Keratinocyte (primary cell): ENCODE measurements around the gene LGALS7B. TPM values are rescaled to one million over a fixed set of nuclear protein-coding genes. Genes with fewer than 3 reads are reported as not detected.
"Not testable (repeated sequence)": the region's sequence is repeated elsewhere in the genome, so short reads cannot be mapped to it uniquely, and the experiment has no call there.

Experiments
- DNase-seq: peaks from one replicate; pipeline ENCODE4 v3.0.0-alpha.2; 2011; ENCODE audit warnings: low read depth, missing footprints, low spot score
- FAIRE-seq: peaks from 2 replicates; lab custom pipeline; 2011; peaks lifted over from hg19 to GRCh38; lab: Jason Lieb, UNC
- H2AFZ ChIP-seq: 2 replicates; pipeline ENCODE4 v1.6.0; 2012; ENCODE audit warnings: low read length, control low read depth, inconsistent platforms; ENCODE audit not compliant: control insufficient read depth
- H3K27ac ChIP-seq: 2 replicates; pipeline ENCODE4 v1.5.1; 2011; ENCODE audit warnings: low read length; ENCODE audit not compliant: control insufficient read depth, insufficient read depth
- H3K27me3 ChIP-seq: 3 replicates; pipeline ENCODE4 v1.6.0; 2011; ENCODE audit warnings: low read length; ENCODE audit not compliant: control insufficient read depth, insufficient read depth; ENCODE audit errors: extremely low read depth
- H3K36me3 ChIP-seq, 2 experiments: 2 replicates in 1 of 2; 3 replicates in 1 of 2; pipeline ENCODE4 v1.5.1; 2011; ENCODE audit warnings: low read length in 2 of 2, mild to moderate bottlenecking in 1 of 2; ENCODE audit not compliant: control insufficient read depth in 2 of 2, insufficient read depth in 2 of 2; ENCODE audit errors: extremely low read depth in 1 of 2
- H3K4me1 ChIP-seq: 3 replicates; pipeline ENCODE4 v1.5.1; 2011; ENCODE audit warnings: low read length; ENCODE audit not compliant: control insufficient read depth, insufficient read depth; ENCODE audit errors: extremely low read depth
- H3K4me2 ChIP-seq: 3 replicates; pipeline ENCODE4 v1.6.0; 2011; ENCODE audit warnings: low read depth, low read length; ENCODE audit not compliant: control insufficient read depth, insufficient read depth; ENCODE audit errors: extremely low read depth
- H3K4me3 ChIP-seq, 3 experiments: fragments of 200-600 bp in 1 of 3; sonication (generic) in 1 of 3; 2 replicates in 2 of 3; 3 replicates in 1 of 3; pipeline ENCODE4 v1.5.1; 2011 to 2016; ENCODE audit warnings: low read length in 3 of 3, mild to moderate bottlenecking in 3 of 3, control low read depth in 2 of 3, inconsistent platforms in 1 of 3, low read depth in 1 of 3, mixed read lengths in 1 of 3, mixed run types in 1 of 3, moderate library complexity in 1 of 3; ENCODE audit not compliant: control insufficient read depth in 2 of 3, insufficient read depth in 2 of 3; ENCODE audit errors: extremely low read depth in 1 of 3
- H3K79me2 ChIP-seq: 2 replicates; pipeline ENCODE4 v1.6.0; 2012; ENCODE audit warnings: low read length; ENCODE audit not compliant: control insufficient read depth, insufficient read depth
- H3K9ac ChIP-seq: 3 replicates; pipeline ENCODE4 v1.6.0; 2011; ENCODE audit warnings: low read length; ENCODE audit not compliant: control insufficient read depth, insufficient read depth; ENCODE audit errors: extremely low read depth
- H3K9me1 ChIP-seq: 3 replicates; pipeline ENCODE4 v1.6.0; 2011; ENCODE audit warnings: low read length; ENCODE audit not compliant: control insufficient read depth, insufficient read depth; ENCODE audit errors: extremely low read depth
- H3K9me3 ChIP-seq: 2 replicates; pipeline ENCODE4 v1.5.1; 2012; ENCODE audit warnings: low read depth, low read length; ENCODE audit not compliant: control insufficient read depth
- H4K20me1 ChIP-seq: 3 replicates; pipeline ENCODE4 v1.6.0; 2011; ENCODE audit warnings: low read length; ENCODE audit not compliant: control insufficient read depth, insufficient read depth; ENCODE audit errors: extremely low read depth
- EZH2 ChIP-seq: IDR thresholded peaks from one replicate; pipeline ENCODE4 v1.6.1; 2012; ENCODE audit warnings: inconsistent platforms, mild to moderate bottlenecking, low read length, moderate library complexity
- dilution Hi-C: fragments of 300-500 bp; cut with MboI; formaldehyde crosslinking; loops from one replicate; pipeline ENCODE4 v1.7.0; 2020; ENCODE audit warnings: low sequenced_read_pairs; ENCODE audit not compliant: extremely low pct_ligation_motif_present
- polyA plus RNA-seq, 5 experiments: library from polyadenylated mRNA; depleted of rRNA in 3 of 5; stranded (reverse) in 3 of 5; stranded (forward) in 1 of 5; unstranded in 1 of 5; fragments of >200 nt; gene quantifications; 1 replicate in 1 of 5; 2 replicates in 3 of 5; 3 replicates in 1 of 5; pipeline versions ENCODE4 v1.2.1 to v1.2.3, GENCODE V29; 2011 to 2012; ENCODE audit warnings: missing spikeins in 2 of 5, low read depth in 1 of 5, low replicate concordance in 1 of 5
- TF ChIP-seq, protein P1 (sequence below), 3 experiments: IDR thresholded peaks in 1 of 3; conservative IDR thresholded peaks in 1 of 3; optimal IDR thresholded peaks in 1 of 3; 2 replicates in 2 of 3; 3 replicates in 1 of 3; pipeline versions ENCODE3 to v1.5.1; 2011; ENCODE audit warnings: low read length in 3 of 3, mild to moderate bottlenecking in 3 of 3, moderate library complexity in 2 of 3, control low read depth in 1 of 3, inconsistent platforms in 1 of 3; ENCODE audit not compliant: insufficient read depth in 2 of 3; ENCODE audit errors: extremely low read depth in 1 of 3

The LGALS7B gene
- polyA plus RNA-seq, 1 donor (not counting 4 experiments of a cell fraction or from before 2014, with no cell fraction given), result 1,668 TPM

DNA sequence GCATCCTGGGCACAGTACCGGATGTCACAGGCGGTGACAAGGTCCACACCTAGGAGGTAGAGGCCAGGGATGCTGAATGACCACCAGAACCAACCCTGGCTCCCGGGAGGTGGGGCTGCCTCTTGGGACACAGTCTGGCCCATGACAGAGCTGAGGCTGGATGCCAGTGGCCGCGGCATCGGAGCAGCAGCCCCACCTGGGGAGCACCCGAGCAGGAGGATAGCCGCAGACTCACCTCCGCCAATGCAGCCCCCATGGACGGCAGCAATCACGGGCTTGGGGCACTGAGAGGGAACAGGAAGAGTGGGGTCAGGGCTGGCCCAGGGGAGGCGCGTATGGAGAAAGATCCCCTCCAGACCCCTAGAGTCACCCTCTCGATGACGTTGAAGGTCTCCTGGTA is 28.1 kb downstream of the LGALS7B start:
- FAIRE-seq (no peak), DNase-seq (no peak)
- Histone ChIP-seq H3K9me3 (no peaks in the 10 kb centered on the region), H3K4me2 (no peak overlapping the region), H3K9me1 (no peaks in the 10 kb centered on the region), H3K27ac (no peak overlapping the region), H3K4me3 (no peak overlapping the region), H3K4me1 (no peaks in the 10 kb centered on the region), H3K79me2 (no peaks in the 10 kb centered on the region), H4K20me1 (no peaks in the 10 kb centered on the region), H3K27me3 (no peaks in the 10 kb centered on the region), H3K36me3 (peaks cover 4 to 8% of the 10 kb centered on the region in 2 experiments), H2AFZ (no peak overlapping the region), H3K9ac (no peak overlapping the region)
- dilution Hi-C loops, result no loop called here
- TF ChIP-seq EZH2, result no peak
- TF ChIP-seq, protein P1, sequence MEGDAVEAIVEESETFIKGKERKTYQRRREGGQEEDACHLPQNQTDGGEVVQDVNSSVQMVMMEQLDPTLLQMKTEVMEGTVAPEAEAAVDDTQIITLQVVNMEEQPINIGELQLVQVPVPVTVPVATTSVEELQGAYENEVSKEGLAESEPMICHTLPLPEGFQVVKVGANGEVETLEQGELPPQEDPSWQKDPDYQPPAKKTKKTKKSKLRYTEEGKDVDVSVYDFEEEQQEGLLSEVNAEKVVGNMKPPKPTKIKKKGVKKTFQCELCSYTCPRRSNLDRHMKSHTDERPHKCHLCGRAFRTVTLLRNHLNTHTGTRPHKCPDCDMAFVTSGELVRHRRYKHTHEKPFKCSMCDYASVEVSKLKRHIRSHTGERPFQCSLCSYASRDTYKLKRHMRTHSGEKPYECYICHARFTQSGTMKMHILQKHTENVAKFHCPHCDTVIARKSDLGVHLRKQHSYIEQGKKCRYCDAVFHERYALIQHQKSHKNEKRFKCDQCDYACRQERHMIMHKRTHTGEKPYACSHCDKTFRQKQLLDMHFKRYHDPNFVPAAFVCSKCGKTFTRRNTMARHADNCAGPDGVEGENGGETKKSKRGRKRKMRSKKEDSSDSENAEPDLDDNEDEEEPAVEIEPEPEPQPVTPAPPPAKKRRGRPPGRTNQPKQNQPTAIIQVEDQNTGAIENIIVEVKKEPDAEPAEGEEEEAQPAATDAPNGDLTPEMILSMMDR (optimal IDR thresholded peaks at IDR 0.05 in 1 of 3, IDR thresholded peaks at IDR 0.05 in 1 of 3, conservative IDR thresholded peaks at IDR 0.05 in 1 of 3; ENCODE audit: extremely low read depth in 1 of 3, insufficient read depth in 2 of 3, low read length in 3 of 3), result no peak

DNA sequence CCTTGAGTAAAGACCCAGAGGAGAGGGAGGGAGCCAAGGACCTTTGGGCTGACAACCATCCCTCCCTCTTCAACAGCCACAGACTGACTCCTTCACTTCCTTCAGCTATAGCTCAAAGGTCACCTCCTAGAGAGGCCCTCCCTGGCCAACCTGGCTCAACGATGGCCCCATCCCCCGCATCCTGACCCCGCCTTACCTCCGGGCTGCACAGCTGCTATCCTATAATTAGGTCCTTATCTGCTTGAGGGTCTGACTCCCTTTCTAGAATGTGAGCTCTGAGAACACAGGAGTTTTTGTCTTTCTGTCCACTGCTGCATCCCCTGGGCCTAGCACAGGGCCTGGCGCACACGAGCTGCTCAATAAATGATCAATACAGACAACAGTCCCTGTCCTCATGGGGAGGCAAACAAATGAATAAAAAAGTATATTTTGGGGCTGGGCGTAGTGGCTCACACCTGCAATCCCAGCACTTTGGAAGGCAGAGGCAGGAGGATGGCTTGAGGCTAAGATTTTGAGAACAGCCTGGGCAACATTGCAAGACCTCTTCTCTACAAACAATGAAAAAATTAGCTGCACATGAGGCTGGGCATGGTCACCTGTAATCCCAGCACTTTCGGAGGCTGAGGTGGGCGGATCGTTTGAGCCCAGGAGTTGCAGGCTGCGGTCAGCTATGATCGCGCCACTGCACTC is 30.4 kb downstream of the LGALS7B start:
- no peaks in the 10 kb centered on the region for H3K9me1 ChIP-seq
- no peak overlapping the region for H3K9ac ChIP-seq
- H3K9me3 ChIP-seq, result no peaks in the 10 kb centered on the region
- dilution Hi-C loops, result no loop called here
- H3K4me2 ChIP-seq, result no peak overlapping the region
- no peaks in the 10 kb centered on the region for H3K27me3 ChIP-seq
- peaks cover 4 to 8% of the 10 kb centered on the region in 2 experiments for H3K36me3 ChIP-seq
- H3K4me3 ChIP-seq, result no peak overlapping the region
- no peaks in the 10 kb centered on the region for H4K20me1 ChIP-seq
- TF ChIP-seq, protein P1 (optimal IDR thresholded peaks at IDR 0.05 in 1 of 3, IDR thresholded peaks at IDR 0.05 in 1 of 3, conservative IDR thresholded peaks at IDR 0.05 in 1 of 3; ENCODE audit: extremely low read depth in 1 of 3, insufficient read depth in 2 of 3, low read length in 3 of 3), result no peak
- no peak overlapping the region for H3K27ac ChIP-seq
- H3K4me1 ChIP-seq, result no peaks in the 10 kb centered on the region
- H2AFZ ChIP-seq, result no peak overlapping the region
- DNase-seq (no peak), FAIRE-seq (no peak)
- H3K79me2 ChIP-seq, result no peaks in the 10 kb centered on the region

DNA sequence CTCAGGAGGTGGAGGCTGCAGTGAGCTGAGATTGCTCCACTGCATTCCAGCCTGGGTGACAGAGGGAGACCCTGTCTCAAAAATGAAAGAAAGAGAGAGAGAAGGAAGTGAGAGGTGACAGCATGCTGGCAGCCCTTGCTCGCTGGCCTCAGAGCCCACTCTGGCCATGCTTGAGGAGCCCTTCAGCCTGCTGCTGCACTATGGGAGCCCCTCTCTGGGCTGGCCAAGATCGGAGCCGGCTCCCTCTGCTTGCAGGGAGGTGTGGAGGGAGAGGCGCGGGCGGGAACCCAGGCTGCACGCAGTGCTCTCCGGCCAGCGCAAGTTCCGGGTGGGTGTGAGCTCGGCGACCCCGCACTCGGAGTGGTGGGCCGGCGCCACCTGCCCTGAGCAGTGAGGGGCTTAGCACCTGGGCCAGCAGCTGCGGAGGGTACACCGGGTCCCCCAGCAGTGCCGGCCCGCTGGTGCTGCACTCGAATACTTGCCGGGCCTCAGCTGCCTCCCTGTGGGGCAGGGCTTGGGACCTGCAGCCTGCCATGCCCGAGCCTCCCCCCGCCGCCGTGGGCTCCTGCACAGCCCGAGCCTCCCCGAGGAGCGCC is 32.3 kb downstream of the LGALS7B start:
- H3K36me3 ChIP-seq, DNase-seq, H3K79me2 ChIP-seq, H4K20me1 ChIP-seq, H3K9me1 ChIP-seq, H3K4me1 ChIP-seq, H2AFZ ChIP-seq, H3K9ac ChIP-seq, H3K4me2 ChIP-seq, dilution Hi-C loops, H3K9me3 ChIP-seq, H3K27me3 ChIP-seq, H3K27ac ChIP-seq, H3K4me3 ChIP-seq, FAIRE-seq: not testable (repeated sequence)

DNA sequence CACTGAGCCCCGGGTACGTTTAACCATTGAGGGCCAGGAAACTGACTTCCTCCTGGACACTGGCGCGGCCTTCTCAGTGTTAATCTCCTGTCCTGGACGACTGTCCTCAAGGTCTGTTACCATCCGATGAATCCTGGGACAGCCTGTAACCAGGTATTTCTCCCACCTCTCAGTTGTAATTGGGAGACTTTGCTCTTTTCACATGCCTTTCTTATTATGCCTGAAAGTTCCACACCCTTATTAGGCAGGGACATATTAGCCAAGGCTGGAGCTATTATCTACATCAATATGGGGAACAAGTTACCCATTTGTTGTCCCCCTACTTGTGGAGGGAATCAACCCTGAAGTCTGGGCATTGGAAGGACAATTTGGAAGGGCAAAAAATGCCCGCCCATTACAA is 36.9 kb downstream of the LGALS7B start:
- H3K9me3 ChIP-seq, H3K27ac ChIP-seq, H3K36me3 ChIP-seq, H4K20me1 ChIP-seq, H3K4me3 ChIP-seq, dilution Hi-C loops, H3K4me2 ChIP-seq, H3K9ac ChIP-seq, H3K27me3 ChIP-seq, DNase-seq, H3K9me1 ChIP-seq, H3K4me1 ChIP-seq, H3K79me2 ChIP-seq, H2AFZ ChIP-seq, FAIRE-seq: not testable (repeated sequence)
